ENCODE data around the gene FSHR.

Gene FSHR

GRCh38 chr2:49028101-49028500 is 126.2 kb downstream of the FSHR start:
- no peak overlapping the region for H3K4me3 ChIP-seq (ENCODE audit: low read length)
- DNase-seq (ENCODE audit: low read depth), result no peak
- TF ChIP-seq CTCF (conservative IDR thresholded peaks at IDR 0.05; ENCODE audit: low read length), result no peak

- H3K4me3 ChIP-seq (ENCODE audit: low read length), result no peak overlapping the region
Observed at GRCh38 chr2:49026706-49027105, 127.6 kb downstream of the FSHR start.

GRCh38 chr2:49021271-49021670 is 133.0 kb downstream of the FSHR start:
- H3K4me3 ChIP-seq (ENCODE audit: low read length), result no peak overlapping the region
- no peak for TF ChIP-seq CTCF (conservative IDR thresholded peaks at IDR 0.05; ENCODE audit: low read length)
- DNase-seq (ENCODE audit: low read depth), result no peak

More at GRCh38 chr2:49026706-49027105, 127.6 kb downstream of the FSHR start:
- DNase-seq (ENCODE audit: low read depth), result no peak
- TF ChIP-seq CTCF (conservative IDR thresholded peaks at IDR 0.05; ENCODE audit: low read length), result no peak

- no peak for TF ChIP-seq CTCF (conservative IDR thresholded peaks at IDR 0.05; ENCODE audit: low read length)
- no peak overlapping the region for H3K4me3 ChIP-seq (ENCODE audit: low read length)
- no peak for DNase-seq (ENCODE audit: low read depth)
Observed at GRCh38 chr2:49005261-49005660, 149.1 kb downstream of the FSHR start.

- H3K4me3 ChIP-seq (ENCODE audit: low read length), result no peak overlapping the region
- no peak for TF ChIP-seq CTCF (conservative IDR thresholded peaks at IDR 0.05; ENCODE audit: low read length)
- no peak for DNase-seq (ENCODE audit: low read depth)
Observed at GRCh38 chr2:49004036-49004626, 150.2 kb downstream of the FSHR start.

- no peak overlapping the region for H3K4me3 ChIP-seq (ENCODE audit: low read length)
- TF ChIP-seq CTCF (conservative IDR thresholded peaks at IDR 0.05; ENCODE audit: low read length), result no peak
- DNase-seq (ENCODE audit: low read depth), result peak; percentile 37
Observed at GRCh38 chr2:49003201-49003600, 151.1 kb downstream of the FSHR start.

- DNase-seq (ENCODE audit: low read depth), result peak; percentile 82
- no peak overlapping the region for H3K4me3 ChIP-seq (ENCODE audit: low read length)
- no peak for TF ChIP-seq CTCF (conservative IDR thresholded peaks at IDR 0.05; ENCODE audit: low read length)
Observed at GRCh38 chr2:49002750-49003149, 151.6 kb downstream of the FSHR start.
